Esophagus muscularis mucosa (tissue), 4 donors: Measurements from ENCODE around the gene MRPL37. TPM values are rescaled to one million over a fixed set of nuclear protein-coding genes. Genes with fewer than 3 reads are reported as not detected.

ENCODE experiments used
- DNase-seq: peaks from one replicate; pipeline ENCODE4 v3.0.0-alpha.2; 2017; ENCODE audit errors: extremely low spot score
- H3K27ac ChIP-seq, 4 donors: fragments of 200-600 bp; sonication (generic); replicated peaks in 1 of 4; 1 replicate in 3 of 4; 2 replicates in 1 of 4; pipeline ENCODE4 v1.5.1; 2016 to 2019; ENCODE audit warnings: mild to moderate bottlenecking in 1 of 4
- H3K27me3 ChIP-seq, 4 donors: fragments of 200-600 bp; sonication (generic); one replicate each; pipeline versions ENCODE4 v1.5.1 to v1.6.0; 2016 to 2019
- H3K36me3 ChIP-seq, 4 donors: fragments of 200-600 bp; sonication (generic); one replicate each; pipeline ENCODE4 v1.5.1; 2016 to 2019
- H3K4me1 ChIP-seq, 4 donors: fragments of 200-600 bp; sonication (generic); one replicate each; pipeline ENCODE4 v1.5.1; 2016 to 2019
- H3K4me3 ChIP-seq, 4 donors: fragments of 200-600 bp; sonication (generic); 1 replicate in 2 of 4; 2 replicates in 2 of 4; pipeline ENCODE4 v1.5.1; 2016 to 2019; ENCODE audit warnings: mild to moderate bottlenecking in 4 of 4, moderate library complexity in 1 of 4
- H3K9me3 ChIP-seq, 4 donors: fragments of 200-600 bp; sonication (generic); 1 replicate in 3 of 4; 2 replicates in 1 of 4; pipeline ENCODE4 v1.5.1; 2016 to 2019
- CTCF ChIP-seq, 3 experiments: fragments of 200-600 bp in 2 of 3; fragments of 450-650 bp in 1 of 3; sonication (generic) in 2 of 3; IDR thresholded peaks; one replicate each; pipeline ENCODE4 v1.5.1; 2017 to 2019; ENCODE audit warnings: antibody characterized with exemption in 3 of 3, mild to moderate bottlenecking in 2 of 3, moderate library complexity in 1 of 3
- EP300 ChIP-seq: sonication (generic); formaldehyde crosslinking; IDR thresholded peaks from one replicate; pipeline ENCODE4 v1.6.1; 2017; ENCODE audit warnings: antibody characterized with exemption
- POLR2A ChIP-seq: fragments of 450-650 bp; IDR thresholded peaks from one replicate; pipeline ENCODE4 v1.6.1; 2017; ENCODE audit warnings: antibody characterized with exemption, moderate library complexity, mild to moderate bottlenecking, low read depth
- POLR2AphosphoS5 ChIP-seq, 2 donors: sonication (generic); formaldehyde crosslinking; IDR thresholded peaks; one replicate each; pipeline ENCODE4 v1.6.1; 2017; ENCODE audit warnings: antibody characterized with exemption in 2 of 2
- WGBS: methylation state at CpG from one replicate; pipeline ENCODE4 v1.1.5; 2018; 5-methylcytosine and 5-hydroxymethylcytosine counted together
- intact Hi-C: fragments of 100-400 bp; cut with DNase I; formaldehyde crosslinking; loops from one replicate; pipeline ENCODE4 v1.15.1; 2023
- total RNA-seq, 4 donors: library from RNA; depleted of rRNA; stranded (reverse); fragments of >200 nt; gene quantifications; one replicate each; pipeline versions ENCODE4 v1.1.0 to v1.2.1, GENCODE V29; 2016

Gene MRPL37
- total RNA-seq, 4 donors from 2014 or later, result 54.2 to 62.1 (median 58.4) TPM

GRCh38 chr1:54212872-54213271 is 12.9 kb downstream of the MRPL37 start:
- intact Hi-C loops, result no loop called here
- no peaks in the 10 kb centered on the region for H3K27me3 ChIP-seq

DNA sequence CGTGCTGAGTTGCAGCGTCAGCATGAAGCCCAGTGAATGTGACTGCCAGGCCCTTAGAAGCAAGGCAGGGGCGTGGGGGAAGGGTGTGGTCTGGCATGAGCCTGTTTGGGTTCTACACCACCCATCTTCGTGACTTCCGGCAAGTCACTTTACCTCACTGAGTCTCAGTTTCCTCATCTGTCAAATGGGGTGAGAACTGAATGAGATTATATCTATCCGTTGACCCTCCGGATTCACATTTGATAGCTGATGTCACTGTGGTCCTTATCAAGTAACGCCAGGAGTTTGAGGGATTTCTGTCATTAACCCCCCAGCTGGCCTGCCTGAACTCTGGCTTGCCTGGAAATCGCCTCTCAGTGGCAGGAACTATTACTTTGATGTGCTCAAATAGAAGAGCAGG is 15.6 kb downstream of the MRPL37 start:
- TF ChIP-seq EP300 (no peak), CTCF (IDR thresholded peaks at IDR 0.05) (no peak), POLR2A (no peak), POLR2AphosphoS5 (IDR thresholded peaks at IDR 0.05) (no peak)
- Histone ChIP-seq H3K9me3 (no peaks in the 10 kb centered on the region), H3K4me1 (peaks cover 19 to 23% (median 22%) of the 10 kb centered on the region in 4 donors), H3K27me3 (no peaks in the 10 kb centered on the region), H3K4me3 (no peak overlapping the region), H3K36me3 (peaks cover 66 to 90% (median 83%) of the 10 kb centered on the region in 4 donors), H3K27ac (no peak overlapping the region)
- WGBS, result 96% methylated on average over 9 of the region's 9 CpGs
- intact Hi-C loops, result no loop called here
- no peak for DNase-seq

More at GRCh38 chr1:54212872-54213271, 12.9 kb downstream of the MRPL37 start:
- 100% methylated on average over 1 of the region's 1 CpG for WGBS
- H3K4me1 ChIP-seq, result no peaks in the 10 kb centered on the region
- H3K4me3 ChIP-seq, result no peak overlapping the region
- H3K36me3 ChIP-seq, result peaks cover 65 to 99% (median 96%) of the 10 kb centered on the region in 4 donors
- DNase-seq, result no peak
- TF ChIP-seq POLR2AphosphoS5 (IDR thresholded peaks at IDR 0.05) (no peak), POLR2A (no peak), CTCF (IDR thresholded peaks at IDR 0.05) (no peak), EP300 (no peak)
- no peak overlapping the region for H3K27ac ChIP-seq
- H3K9me3 ChIP-seq, result no peaks in the 10 kb centered on the region

GRCh38 chr1:54218883-54219687 is 19.1 kb downstream of the MRPL37 start:
- H3K36me3 ChIP-seq, result peaks cover 45 to 62% (median 52%) of the 10 kb centered on the region in 4 donors
- TF ChIP-seq POLR2AphosphoS5 (IDR thresholded peaks at IDR 0.05) (no peak), EP300 (no peak), POLR2A (no peak), CTCF (IDR thresholded peaks at IDR 0.05) (no peak)

DNA sequence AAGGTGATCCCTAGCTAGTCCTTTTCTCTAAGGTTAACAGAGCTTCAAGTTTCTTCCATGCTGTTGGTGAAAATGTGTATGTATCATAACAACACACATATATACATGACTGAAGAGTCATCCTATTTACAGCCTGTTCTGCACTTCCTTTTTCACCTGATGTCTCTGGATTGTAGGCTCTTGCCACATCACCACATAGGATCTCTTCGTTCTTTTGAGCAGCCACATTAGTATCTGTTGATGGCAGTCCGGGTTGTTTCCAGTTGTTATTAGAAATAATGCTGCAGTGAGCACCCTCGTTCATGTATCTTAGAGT is 19.7 kb downstream of the MRPL37 start:
- peaks cover 19 to 31% (median 26%) of the 10 kb centered on the region in 4 donors for H3K4me1 ChIP-seq
- intact Hi-C loops, result no loop called here
- H3K36me3 ChIP-seq, result peaks cover 43 to 57% (median 51%) of the 10 kb centered on the region in 4 donors
- H3K27ac ChIP-seq, result peak overlapping the region; percentile 49 to 76 (median 60)
- TF ChIP-seq CTCF (IDR thresholded peaks at IDR 0.05) (no peak), POLR2A (no peak), EP300 (no peak), POLR2AphosphoS5 (IDR thresholded peaks at IDR 0.05) (no peak)
- H3K9me3 ChIP-seq, result no peaks in the 10 kb centered on the region
- WGBS, result 39% methylated on average over 3 of the region's 3 CpGs
- no peak overlapping the region for H3K4me3 ChIP-seq
- no peaks in the 10 kb centered on the region for H3K27me3 ChIP-seq
- DNase-seq, result no peak

More at GRCh38 chr1:54218883-54219687, 19.1 kb downstream of the MRPL37 start:
- H3K27ac ChIP-seq, result peak overlapping the region; percentile 49 to 76 (median 60)
- 77% methylated on average over 10 of the region's 11 CpGs for WGBS
- H3K9me3 ChIP-seq, result no peaks in the 10 kb centered on the region
- no peaks in the 10 kb centered on the region for H3K27me3 ChIP-seq
- intact Hi-C loops, result no loop called here
- no peak overlapping the region for H3K4me3 ChIP-seq
- no peak for DNase-seq
- H3K4me1 ChIP-seq, result peaks cover 19 to 31% (median 26%) of the 10 kb centered on the region in 4 donors
